HAP-1 (cell line): ENCODE data around the gene HELT.
"Not testable (repeated sequence)": the region's sequence is repeated elsewhere in the genome, so short reads cannot be mapped to it uniquely, and the experiment has no call there.

ENCODE experiments used
- DNase-seq, 2 experiments: peaks; one replicate each; pipeline ENCODE4 v3.0.0-alpha.2; 2016 to 2020; ENCODE audit warnings: low spot score in 2 of 2
- H3K27me3 ChIP-seq: fragments of 250-450 bp; sonication (Bioruptor Pico); 2 replicates; pipeline ENCODE4 v1.5.1; 2020; ENCODE audit warnings: low read depth, mild to moderate bottlenecking, moderate library complexity
- H3K36me3 ChIP-seq: fragments of 250-450 bp; sonication (Bioruptor Pico); replicated peaks from 2 replicates; pipeline ENCODE4 v1.5.1; 2020; ENCODE audit warnings: mild to moderate bottlenecking
- H3K4me1 ChIP-seq: fragments of 250-450 bp; sonication (Bioruptor Pico); 2 replicates; pipeline ENCODE4 v1.5.1; 2020; ENCODE audit warnings: mild to moderate bottlenecking
- H3K4me3 ChIP-seq: fragments of 250-450 bp; sonication (Bioruptor Pico); 2 replicates; pipeline ENCODE4 v1.5.1; 2020; ENCODE audit warnings: mild to moderate bottlenecking, moderate library complexity
- H3K9me3 ChIP-seq: fragments of 250-450 bp; sonication (Bioruptor Pico); 2 replicates; pipeline ENCODE4 v1.5.1; 2020; ENCODE audit warnings: mild to moderate bottlenecking, moderate library complexity
- in situ Hi-C: fragments of 300-500 bp; cut with MboI; formaldehyde crosslinking; loops from 3 replicates; pipeline ENCODE4 v1.14.3; 2020; ENCODE audit warnings: low sequenced_read_pairs, inconsistent platforms, mixed read lengths

Gene HELT

DNA sequence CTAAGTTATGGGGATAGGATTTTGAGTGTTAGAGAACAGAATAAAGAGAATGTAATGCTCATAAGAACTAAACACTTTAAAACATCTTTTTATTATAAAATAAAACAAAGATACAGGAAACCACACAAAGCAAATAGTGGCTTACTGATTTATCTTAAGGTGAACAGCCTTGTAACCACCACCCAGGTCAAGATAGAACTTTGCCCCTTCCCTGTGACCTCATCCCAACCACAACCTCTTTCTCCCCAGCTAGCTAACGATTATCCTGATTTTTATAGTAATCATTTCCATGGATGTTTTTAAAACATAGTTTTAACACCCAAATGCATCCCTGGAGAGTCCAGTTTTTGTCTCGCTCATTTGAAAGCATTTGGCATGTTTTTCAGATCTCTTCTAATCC lies 17.0 kb downstream of the HELT start:
- H3K9me3 ChIP-seq, result no peaks in the 10 kb centered on the region
- H3K4me1 ChIP-seq, result no peaks in the 10 kb centered on the region; the same call in 1 of the 2 replicates
- H3K36me3 ChIP-seq, result no peaks in the 10 kb centered on the region
- DNase-seq, result no peak
- no peak overlapping the region for H3K4me3 ChIP-seq
- in situ Hi-C loops, result loop anchor here (10.0 kb wide), 1 partner anchor 60 kb away; no protein-coding TSS in a partner anchor
- peaks cover 14% of the 10 kb centered on the region for H3K27me3 ChIP-seq

DNA sequence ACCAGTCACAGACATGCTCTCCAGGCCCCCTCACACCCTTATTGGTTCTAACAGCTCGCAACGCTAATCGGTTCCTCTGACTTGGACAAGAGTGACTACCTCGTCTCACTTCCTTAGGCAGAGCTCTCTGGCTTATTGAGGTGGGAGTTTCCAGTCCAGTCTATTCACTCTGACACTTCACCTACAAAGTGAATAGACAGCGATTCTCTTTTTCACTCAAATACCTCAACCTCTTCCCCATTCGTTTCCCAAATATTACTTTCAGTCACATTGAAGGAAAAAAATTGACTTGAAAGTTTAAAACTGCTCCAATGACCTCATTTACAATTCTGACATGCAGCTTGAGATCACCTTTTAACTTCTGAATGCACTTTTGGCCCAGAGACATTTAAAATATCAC lies 17.7 kb downstream of the HELT start:
- Histone ChIP-seq H3K36me3 (no peaks in the 10 kb centered on the region), H3K27me3 (peaks cover 14% of the 10 kb centered on the region), H3K9me3 (no peaks in the 10 kb centered on the region), H3K4me1 (no peaks in the 10 kb centered on the region; the same call in 1 of the 2 replicates), H3K4me3 (no peak overlapping the region)
- no peak for DNase-seq
- in situ Hi-C loops, result loop anchor here (10.0 kb wide), 1 partner anchor 59 kb away; no protein-coding TSS in a partner anchor

DNA sequence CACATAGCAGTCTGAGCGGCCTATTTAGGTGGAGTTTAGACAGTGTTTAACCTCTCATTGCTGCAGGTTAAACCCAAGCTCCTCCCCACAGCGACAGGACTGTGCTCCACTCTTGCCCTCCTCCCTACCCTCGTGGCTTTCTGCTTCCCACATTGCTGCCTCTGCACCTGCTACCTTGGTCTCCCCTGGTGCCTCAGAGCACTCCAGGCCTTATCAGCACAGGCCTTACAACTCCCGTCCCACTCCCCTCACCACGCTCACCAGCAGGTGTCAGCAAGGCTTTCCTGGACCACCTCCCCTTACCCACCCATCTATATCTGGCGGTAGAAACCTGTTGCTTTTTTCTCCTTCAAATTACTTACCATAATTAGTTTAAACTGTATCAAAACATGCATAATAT lies 18.6 kb downstream of the HELT start:
- in situ Hi-C loops, result loop anchor here (10.0 kb wide), 1 partner anchor 58 kb away; no protein-coding TSS in a partner anchor
- DNase-seq, result no peak
- Histone ChIP-seq H3K27me3 (peaks cover 14% of the 10 kb centered on the region), H3K4me1 (no peaks in the 10 kb centered on the region; the same call in 1 of the 2 replicates), H3K9me3 (no peaks in the 10 kb centered on the region), H3K4me3 (no peak overlapping the region), H3K36me3 (no peaks in the 10 kb centered on the region)

DNA sequence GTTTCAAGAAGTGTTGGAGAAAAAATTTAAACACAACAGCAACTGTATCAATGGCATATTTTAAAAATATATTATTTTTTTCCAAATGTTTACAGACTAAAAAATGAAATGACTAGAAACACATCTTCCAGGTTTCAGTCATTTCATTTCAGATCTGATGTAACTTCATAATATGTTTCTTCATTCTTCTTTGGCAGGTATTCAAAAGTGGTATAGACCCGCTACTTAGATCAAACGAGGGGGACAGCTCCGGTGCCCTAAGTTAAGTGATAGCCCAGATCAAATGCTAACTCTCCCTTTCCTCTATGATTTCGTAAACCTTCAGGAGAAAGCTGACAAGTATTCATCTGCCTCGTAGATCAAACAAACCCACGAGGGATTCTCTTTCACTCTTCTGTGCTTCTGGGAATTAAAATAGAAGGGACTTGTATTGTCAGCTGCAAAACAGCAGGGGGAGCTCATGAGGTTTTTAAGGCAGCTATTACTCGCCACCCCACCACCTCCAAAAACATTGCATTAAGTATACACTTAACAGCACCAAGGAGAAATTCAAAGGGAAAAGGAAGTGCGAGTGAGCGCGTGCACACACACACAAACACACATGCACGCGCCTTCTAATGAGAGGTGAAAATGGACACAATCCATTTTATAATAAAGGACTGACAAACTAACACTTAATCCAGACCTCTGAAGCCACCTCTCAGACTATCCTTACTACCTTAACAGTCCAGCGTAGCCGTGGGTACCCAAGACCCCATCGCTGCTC lies 21.4 kb downstream of the HELT start:
- peak; percentile 77 to 83 for DNase-seq
- no peak overlapping the region for H3K4me3 ChIP-seq

GRCh38 chr4:185040523-185040922 lies 22.2 kb downstream of the HELT start:
- H3K27me3 ChIP-seq, result no peaks in the 10 kb centered on the region
- H3K36me3 ChIP-seq, result no peaks in the 10 kb centered on the region
- DNase-seq, result no peak
- H3K4me3 ChIP-seq, result no peak overlapping the region
- in situ Hi-C loops, result no loop called here
- H3K4me1 ChIP-seq, result no peaks in the 10 kb centered on the region; the same call in 1 of the 2 replicates
- peaks cover 8% of the 10 kb centered on the region for H3K9me3 ChIP-seq

More for the DNA sequence above, 21.4 kb downstream of the HELT start:
- H3K27me3 ChIP-seq, result no peaks in the 10 kb centered on the region
- peaks cover 6% of the 10 kb centered on the region for H3K9me3 ChIP-seq
- in situ Hi-C loops, result loop anchor here (10.0 kb wide), 1 partner anchor 55 kb away; no protein-coding TSS in a partner anchor
- no peaks in the 10 kb centered on the region for H3K36me3 ChIP-seq
- H3K4me1 ChIP-seq, result no peaks in the 10 kb centered on the region; the same call in 1 of the 2 replicates

- H3K4me3 ChIP-seq, in situ Hi-C loops, DNase-seq, H3K36me3 ChIP-seq, H3K9me3 ChIP-seq, H3K27me3 ChIP-seq: not testable (repeated sequence)
- H3K4me1 ChIP-seq, result peaks cover 26% of the 10 kb centered on the region
Observed at GRCh38 chr4:185050286-185050685, 32.0 kb downstream of the HELT start.

DNA sequence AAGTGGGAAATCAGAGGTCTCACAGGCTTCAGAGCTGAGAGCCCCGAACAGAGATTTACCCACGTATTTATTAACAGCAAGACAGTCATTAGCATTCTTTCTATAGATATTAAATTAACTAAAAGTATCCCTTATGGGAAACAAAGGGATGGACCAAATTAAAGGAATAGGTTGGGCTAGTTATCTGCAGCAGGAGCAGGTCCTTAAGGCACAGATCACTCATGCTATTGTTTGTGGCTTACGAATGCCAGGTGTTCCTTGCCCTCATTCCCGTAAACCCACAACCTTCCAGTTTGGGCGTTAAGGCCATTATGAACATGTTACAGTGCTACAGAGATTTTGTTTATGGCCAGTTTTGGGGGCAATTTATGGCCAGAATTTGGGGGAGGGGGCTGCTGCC lies 33.0 kb downstream of the HELT start:
- H3K27me3 ChIP-seq, DNase-seq, in situ Hi-C loops, H3K9me3 ChIP-seq, H3K4me3 ChIP-seq, H3K36me3 ChIP-seq: not testable (repeated sequence)
- peaks cover 36% of the 10 kb centered on the region for H3K4me1 ChIP-seq

- H3K9me3 ChIP-seq, result peaks cover 6% of the 10 kb centered on the region; the same call in 1 of the 2 replicates
- H3K4me1 ChIP-seq, result peaks cover 29% of the 10 kb centered on the region
- no peak for DNase-seq
- H3K36me3 ChIP-seq, result no peaks in the 10 kb centered on the region
- in situ Hi-C loops, result no loop called here
- no peak overlapping the region for H3K4me3 ChIP-seq
- H3K27me3 ChIP-seq, result no peaks in the 10 kb centered on the region
Observed at GRCh38 chr4:185053746-185054145, 35.5 kb downstream of the HELT start.

GRCh38 chr4:185054272-185054671 lies 36.0 kb downstream of the HELT start:
- in situ Hi-C loops, result no loop called here
- Histone ChIP-seq H3K9me3 (peaks cover 6% of the 10 kb centered on the region; the same call in 1 of the 2 replicates), H3K4me1 (peaks cover 29% of the 10 kb centered on the region), H3K36me3 (no peaks in the 10 kb centered on the region), H3K27me3 (no peaks in the 10 kb centered on the region), H3K4me3 (no peak overlapping the region)
- peak; percentile 12 to 67 for DNase-seq

GRCh38 chr4:185054886-185055285 lies 36.6 kb downstream of the HELT start:
- H3K36me3 ChIP-seq, result no peaks in the 10 kb centered on the region
- in situ Hi-C loops, result no loop called here
- peaks cover 29% of the 10 kb centered on the region for H3K4me1 ChIP-seq
- H3K4me3 ChIP-seq, result no peak overlapping the region
- no peaks in the 10 kb centered on the region for H3K27me3 ChIP-seq
- no peak for DNase-seq
- peaks cover 6% of the 10 kb centered on the region; the same call in 1 of the 2 replicates for H3K9me3 ChIP-seq

DNA sequence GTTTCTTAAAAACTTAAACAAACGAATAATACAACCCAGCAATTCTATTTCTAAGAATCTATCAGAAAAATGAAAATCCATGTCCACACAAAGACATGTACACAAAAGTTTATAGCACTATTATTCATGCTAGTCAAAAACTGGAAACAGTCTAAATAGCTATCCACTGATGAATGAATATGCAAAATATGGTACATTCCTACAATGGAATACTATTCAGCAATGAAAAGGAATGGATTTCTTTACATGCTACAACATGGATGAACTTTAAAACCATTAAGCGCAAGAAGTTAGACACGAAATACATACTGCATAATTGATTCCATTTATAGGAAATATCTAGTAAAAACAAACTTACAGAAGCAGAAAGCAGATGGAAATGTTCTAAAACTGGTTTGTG lies 43.3 kb downstream of the HELT start:
- Histone ChIP-seq H3K9me3 (no peaks in the 10 kb centered on the region), H3K4me3 (no peak overlapping the region), H3K27me3 (no peaks in the 10 kb centered on the region), H3K36me3 (no peaks in the 10 kb centered on the region), H3K4me1 (no peaks in the 10 kb centered on the region)
- no peak for DNase-seq
- in situ Hi-C loops, result no loop called here

DNA sequence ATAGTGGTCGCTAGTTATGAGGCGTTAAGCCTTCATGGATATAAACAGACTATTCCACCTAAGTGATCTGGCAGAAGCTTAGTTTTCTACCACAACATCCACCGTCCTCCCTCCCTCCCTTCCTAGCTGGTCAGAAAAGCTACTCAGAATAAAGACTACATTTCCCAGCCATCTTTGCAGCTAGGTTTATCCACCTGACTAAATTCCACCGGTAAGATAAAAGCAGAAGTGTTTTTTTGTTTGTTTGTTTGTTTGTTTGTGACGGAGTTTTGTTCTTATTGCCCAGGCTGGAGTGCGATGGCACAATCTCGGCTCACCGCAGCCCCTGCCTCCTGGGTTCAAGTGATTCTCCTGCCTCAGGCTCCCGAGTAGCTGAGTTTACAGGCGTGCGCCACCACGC lies 44.3 kb downstream of the HELT start:
- Histone ChIP-seq H3K27me3 (no peaks in the 10 kb centered on the region), H3K36me3 (no peaks in the 10 kb centered on the region), H3K9me3 (no peaks in the 10 kb centered on the region), H3K4me3 (no peak overlapping the region), H3K4me1 (no peaks in the 10 kb centered on the region)
- in situ Hi-C loops, result no loop called here
- DNase-seq, result no peak

DNA sequence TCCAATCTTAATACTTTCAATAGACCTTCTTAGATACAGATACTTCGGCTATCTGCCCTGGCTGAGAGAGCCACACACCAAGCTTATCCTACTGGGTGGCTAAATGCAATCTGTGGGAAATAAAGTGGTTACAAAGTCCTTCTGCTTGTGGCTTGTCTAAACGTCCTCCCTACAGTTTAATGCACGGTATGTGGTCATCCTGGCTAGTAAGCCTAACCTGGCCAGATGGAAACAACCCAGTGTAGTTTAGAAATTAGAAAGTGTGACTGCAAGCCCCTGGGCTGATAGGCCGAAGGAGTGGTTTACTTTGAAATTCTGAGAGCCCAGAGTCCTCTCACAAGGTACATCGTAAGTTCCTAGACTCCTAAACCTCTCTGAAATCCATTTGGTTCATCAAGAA lies 47.9 kb downstream of the HELT start:
- H3K36me3 ChIP-seq, result no peaks in the 10 kb centered on the region
- H3K4me3 ChIP-seq, result no peak overlapping the region
- DNase-seq, result no peak
- in situ Hi-C loops, result no loop called here
- peaks cover 4% of the 10 kb centered on the region; the same call in 1 of the 2 replicates for H3K4me1 ChIP-seq
- no peaks in the 10 kb centered on the region for H3K9me3 ChIP-seq
- H3K27me3 ChIP-seq, result peaks cover 2% of the 10 kb centered on the region; the same call in 1 of the 2 replicates

- in situ Hi-C loops, result no loop called here
- H3K27me3 ChIP-seq, result peaks cover 2% of the 10 kb centered on the region; the same call in 1 of the 2 replicates
Observed at GRCh38 chr4:185068837-185069236, 50.5 kb downstream of the HELT start.

More at GRCh38 chr4:185068837-185069236, 50.5 kb downstream of the HELT start:
- H3K4me1 ChIP-seq, result peaks cover 6% of the 10 kb centered on the region; the same call in 1 of the 2 replicates
- no peak overlapping the region for H3K4me3 ChIP-seq
- H3K9me3 ChIP-seq, result no peaks in the 10 kb centered on the region
- DNase-seq, result no peak
- H3K36me3 ChIP-seq, result no peaks in the 10 kb centered on the region
